ENCODE data around the gene AGFG2. TPM values are rescaled to one million over a fixed set of nuclear protein-coding genes. Genes with fewer than 3 reads are reported as not detected.

Gene AGFG2
- total and polyA plus RNA-seq, 2 of the 13 experiments (the other 11 are each of a cell fraction or from before 2014, with no cell fraction given) = 125 to 132 TPM

DNA sequence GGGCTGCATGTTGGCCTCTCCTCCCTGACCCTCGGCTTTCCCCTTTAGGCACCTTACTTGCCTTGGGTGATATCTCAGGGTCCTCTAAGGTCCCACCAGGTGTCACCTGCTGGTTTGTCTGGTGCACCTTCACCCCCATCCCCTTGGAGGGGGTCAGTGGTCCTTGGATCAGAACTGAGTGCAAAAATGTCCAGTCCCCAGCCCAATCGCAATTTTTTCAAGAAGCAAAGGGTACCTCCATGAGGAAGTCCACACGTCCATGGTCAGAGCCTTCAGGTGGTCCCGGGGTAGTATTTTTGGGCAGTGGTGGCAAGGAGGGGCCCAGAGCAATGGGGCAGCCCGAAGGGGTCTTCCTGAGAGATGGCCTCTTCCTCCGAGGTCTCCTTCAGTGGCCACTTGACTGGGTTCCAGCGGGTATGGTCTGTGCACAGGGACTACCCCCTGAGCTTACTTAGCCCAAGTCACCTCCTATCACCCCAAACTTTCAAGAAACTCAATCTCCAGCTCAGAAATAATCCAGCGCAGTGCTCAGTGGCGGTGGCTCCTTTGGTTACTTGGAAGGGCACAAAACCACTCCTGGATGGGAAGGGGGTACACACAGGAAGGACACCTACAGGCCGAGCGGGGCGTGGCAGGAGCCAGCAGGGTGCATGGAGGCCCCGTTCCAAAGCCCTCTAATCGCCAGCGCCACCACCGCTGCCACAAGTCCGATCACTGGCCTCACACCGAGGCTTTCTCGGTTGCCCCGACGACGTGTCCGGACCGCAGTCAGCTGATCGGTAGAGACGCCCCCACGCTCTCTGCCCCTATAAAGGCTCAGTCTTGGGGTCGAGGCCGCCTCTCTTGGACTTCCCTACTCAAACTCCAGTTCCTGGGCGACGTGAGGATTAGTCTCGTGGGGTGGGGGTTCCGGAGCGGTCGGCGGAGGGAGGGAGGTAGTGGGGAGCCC lies 30.2 kb downstream of the AGFG2 start (continued):
- TF ChIP-seq LCORL (IDR thresholded peaks at IDR 0.05) (no peak), LCORL (CRISPR knock-in tag; IDR thresholded peaks at IDR 0.05) (peak; percentile 21; the same call in 1 of the 2 replicates), SMARCE1 (IDR thresholded peaks at IDR 0.05; ENCODE audit: borderline replicate concordance) (no peak), ZNF501 (CRISPR knock-in tag; IDR thresholded peaks at IDR 0.05) (peak; percentile 12), FOXM1 (CRISPR knock-in tag; IDR thresholded peaks at IDR 0.05) (no peak), SRY (CRISPR knock-in tag; IDR thresholded peaks at IDR 0.05) (no peak), ZMYM4 (CRISPR knock-in tag; IDR thresholded peaks at IDR 0.05) (no peak), ZNF616 (CRISPR knock-in tag; IDR thresholded peaks at IDR 0.05; ENCODE audit: low read depth) (no peak; the same call in 1 of the 2 replicates), SNAPC2 (CRISPR knock-in tag; IDR thresholded peaks at IDR 0.05) (peak; percentile 73), U2AF2 (IDR thresholded peaks at IDR 0.05; ENCODE audit: low read depth, low read length) (peak; percentile 94), ELF1 (CRISPR knock-in tag; IDR thresholded peaks at IDR 0.05) (peak; percentile 63), YY1 (IDR thresholded peaks at IDR 0.05; ENCODE audit: insufficient read depth, insufficient replicate concordance, low read depth, low read length) (peak; percentile 52)
- TF ChIP-seq, protein P1, sequence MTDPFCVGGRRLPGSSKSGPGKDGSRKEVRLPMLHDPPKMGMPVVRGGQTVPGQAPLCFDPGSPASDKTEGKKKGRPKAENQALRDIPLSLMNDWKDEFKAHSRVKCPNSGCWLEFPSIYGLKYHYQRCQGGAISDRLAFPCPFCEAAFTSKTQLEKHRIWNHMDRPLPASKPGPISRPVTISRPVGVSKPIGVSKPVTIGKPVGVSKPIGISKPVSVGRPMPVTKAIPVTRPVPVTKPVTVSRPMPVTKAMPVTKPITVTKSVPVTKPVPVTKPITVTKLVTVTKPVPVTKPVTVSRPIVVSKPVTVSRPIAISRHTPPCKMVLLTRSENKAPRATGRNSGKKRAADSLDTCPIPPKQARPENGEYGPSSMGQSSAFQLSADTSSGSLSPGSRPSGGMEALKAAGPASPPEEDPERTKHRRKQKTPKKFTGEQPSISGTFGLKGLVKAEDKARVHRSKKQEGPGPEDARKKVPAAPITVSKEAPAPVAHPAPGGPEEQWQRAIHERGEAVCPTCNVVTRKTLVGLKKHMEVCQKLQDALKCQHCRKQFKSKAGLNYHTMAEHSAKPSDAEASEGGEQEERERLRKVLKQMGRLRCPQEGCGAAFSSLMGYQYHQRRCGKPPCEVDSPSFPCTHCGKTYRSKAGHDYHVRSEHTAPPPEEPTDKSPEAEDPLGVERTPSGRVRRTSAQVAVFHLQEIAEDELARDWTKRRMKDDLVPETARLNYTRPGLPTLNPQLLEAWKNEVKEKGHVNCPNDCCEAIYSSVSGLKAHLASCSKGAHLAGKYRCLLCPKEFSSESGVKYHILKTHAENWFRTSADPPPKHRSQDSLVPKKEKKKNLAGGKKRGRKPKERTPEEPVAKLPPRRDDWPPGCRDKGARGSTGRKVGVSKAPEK (CRISPR knock-in tag; IDR thresholded peaks at IDR 0.05; ENCODE audit: borderline replicate concordance) = no peak; the same call in 1 of the 2 replicates
- TF ChIP-seq, protein P2, sequence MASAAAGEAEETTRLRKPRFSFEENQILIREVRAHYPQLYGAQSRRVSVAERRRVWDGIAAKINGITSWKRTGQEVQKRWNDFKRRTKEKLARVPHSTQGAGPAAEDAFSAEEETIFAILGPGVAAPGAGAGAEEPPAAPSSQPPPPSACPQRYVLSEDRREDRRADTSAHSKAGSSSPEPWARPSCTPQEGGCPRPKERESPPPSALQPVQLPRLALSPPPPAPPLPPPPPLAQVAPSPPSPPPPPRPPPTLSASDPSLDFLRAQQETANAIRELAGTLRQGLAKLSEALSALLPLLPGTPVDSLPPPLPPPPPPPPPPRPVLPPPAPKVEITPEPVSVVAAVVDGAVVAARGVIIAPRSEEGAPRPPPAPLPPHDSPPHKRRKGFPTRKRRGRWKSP (CRISPR knock-in tag; IDR thresholded peaks at IDR 0.05) = no peak
- TF ChIP-seq, protein P3, sequence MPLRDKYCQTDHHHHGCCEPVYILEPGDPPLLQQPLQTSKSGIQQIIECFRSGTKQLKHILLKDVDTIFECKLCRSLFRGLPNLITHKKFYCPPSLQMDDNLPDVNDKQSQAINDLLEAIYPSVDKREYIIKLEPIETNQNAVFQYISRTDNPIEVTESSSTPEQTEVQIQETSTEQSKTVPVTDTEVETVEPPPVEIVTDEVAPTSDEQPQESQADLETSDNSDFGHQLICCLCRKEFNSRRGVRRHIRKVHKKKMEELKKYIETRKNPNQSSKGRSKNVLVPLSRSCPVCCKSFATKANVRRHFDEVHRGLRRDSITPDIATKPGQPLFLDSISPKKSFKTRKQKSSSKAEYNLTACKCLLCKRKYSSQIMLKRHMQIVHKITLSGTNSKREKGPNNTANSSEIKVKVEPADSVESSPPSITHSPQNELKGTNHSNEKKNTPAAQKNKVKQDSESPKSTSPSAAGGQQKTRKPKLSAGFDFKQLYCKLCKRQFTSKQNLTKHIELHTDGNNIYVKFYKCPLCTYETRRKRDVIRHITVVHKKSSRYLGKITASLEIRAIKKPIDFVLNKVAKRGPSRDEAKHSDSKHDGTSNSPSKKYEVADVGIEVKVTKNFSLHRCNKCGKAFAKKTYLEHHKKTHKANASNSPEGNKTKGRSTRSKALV (CRISPR knock-in tag; IDR thresholded peaks at IDR 0.05) = no peak; the same call in 1 of the 2 replicates
- TF ChIP-seq, protein P4, sequence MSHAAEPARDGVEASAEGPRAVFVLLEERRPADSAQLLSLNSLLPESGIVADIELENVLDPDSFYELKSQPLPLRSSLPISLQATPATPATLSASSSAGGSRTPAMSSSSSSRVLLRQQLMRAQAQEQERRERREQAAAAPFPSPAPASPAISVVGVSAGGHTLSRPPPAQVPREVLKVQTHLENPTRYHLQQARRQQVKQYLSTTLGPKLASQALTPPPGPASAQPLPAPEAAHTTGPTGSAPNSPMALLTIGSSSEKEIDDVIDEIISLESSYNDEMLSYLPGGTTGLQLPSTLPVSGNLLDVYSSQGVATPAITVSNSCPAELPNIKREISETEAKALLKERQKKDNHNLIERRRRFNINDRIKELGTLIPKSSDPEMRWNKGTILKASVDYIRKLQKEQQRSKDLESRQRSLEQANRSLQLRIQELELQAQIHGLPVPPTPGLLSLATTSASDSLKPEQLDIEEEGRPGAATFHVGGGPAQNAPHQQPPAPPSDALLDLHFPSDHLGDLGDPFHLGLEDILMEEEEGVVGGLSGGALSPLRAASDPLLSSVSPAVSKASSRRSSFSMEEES (CRISPR knock-in tag; IDR thresholded peaks at IDR 0.05) = peak; percentile 89
- TF ChIP-seq, protein P5, sequence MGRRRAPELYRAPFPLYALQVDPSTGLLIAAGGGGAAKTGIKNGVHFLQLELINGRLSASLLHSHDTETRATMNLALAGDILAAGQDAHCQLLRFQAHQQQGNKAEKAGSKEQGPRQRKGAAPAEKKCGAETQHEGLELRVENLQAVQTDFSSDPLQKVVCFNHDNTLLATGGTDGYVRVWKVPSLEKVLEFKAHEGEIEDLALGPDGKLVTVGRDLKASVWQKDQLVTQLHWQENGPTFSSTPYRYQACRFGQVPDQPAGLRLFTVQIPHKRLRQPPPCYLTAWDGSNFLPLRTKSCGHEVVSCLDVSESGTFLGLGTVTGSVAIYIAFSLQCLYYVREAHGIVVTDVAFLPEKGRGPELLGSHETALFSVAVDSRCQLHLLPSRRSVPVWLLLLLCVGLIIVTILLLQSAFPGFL (CRISPR knock-in tag; IDR thresholded peaks at IDR 0.05) = 0 out of 2 replicates have a peak, but pooled peaks have one; percentile 9
